ENCODE data around the gene GUCD1.
A peak's percentile ranks its signal among the peaks of the same experiment; 100 is the strongest.

The GUCD1 gene

DNA sequence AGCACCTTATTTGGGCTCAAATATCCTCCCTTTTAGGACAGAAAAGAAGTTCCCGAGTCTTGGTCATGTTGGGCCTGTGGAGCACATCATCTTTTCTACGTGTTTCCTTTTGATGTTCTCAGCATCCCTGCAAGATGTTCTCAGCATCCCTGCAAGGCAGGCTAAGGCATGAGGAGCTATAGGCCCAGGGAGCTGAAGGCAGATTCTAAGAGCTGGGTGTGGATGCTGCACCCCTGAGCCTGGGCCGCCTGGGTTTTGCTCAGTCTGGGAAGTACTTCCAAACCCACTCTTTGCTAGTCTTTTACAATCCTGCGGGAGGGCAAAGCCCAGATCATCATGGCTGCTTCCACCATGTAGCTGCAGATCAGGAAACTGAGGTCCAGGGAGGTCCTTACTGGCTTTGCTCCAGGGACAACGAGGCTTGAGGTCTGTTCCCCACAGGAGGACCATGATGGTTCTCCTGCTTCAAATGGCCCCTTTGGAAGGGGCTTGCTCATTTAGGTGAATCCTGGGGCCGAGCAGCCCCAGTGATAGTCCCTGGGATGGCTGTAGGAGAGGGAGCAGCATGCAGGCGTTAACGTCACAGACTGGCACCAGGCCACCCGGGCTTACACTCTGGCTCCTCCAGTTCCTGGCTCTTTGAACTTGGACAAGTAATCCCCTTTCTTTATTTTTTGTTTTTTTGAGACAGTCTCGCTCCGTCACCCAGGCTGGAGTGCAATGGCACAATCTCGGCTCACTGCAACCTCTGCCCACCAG is 27.3 kb upstream of the GUCD1 start:
- POLR2A ChIA-PET, result no interaction called here
- peaks cover 20% of the 10 kb centered on the region for H3K4me1 ChIP-seq (ENCODE audit: control insufficient read depth, insufficient read depth, low read length)
- H3K9me3 ChIP-seq (ENCODE audit: control insufficient read depth, insufficient read depth, low read depth, low read length), result no peaks in the 10 kb centered on the region
- H3K4me3 ChIP-seq (ENCODE audit: low read depth, low read length), result no peak overlapping the region
- no peak for TF ChIP-seq ZNF133 (tag by site-specific recombination; IDR thresholded peaks at IDR 0.05)
- peak; percentile 42; the same call in 1 of the 2 replicates for TF ChIP-seq ZBTB17 (tag by site-specific recombination; IDR thresholded peaks at IDR 0.05)
- peaks cover 0 to 17% of the 10 kb centered on the region in 2 experiments; a peak in 2 of 3 replicates for H3K36me3 ChIP-seq (ENCODE audit: control insufficient read depth in 2 of 2, insufficient read depth in 1 of 2, low read length in 2 of 2)
- CTCF ChIA-PET, result no interaction called here
- no peak overlapping the region for H3K27ac ChIP-seq (ENCODE audit: extremely low read depth, low read depth, low read length)

DNA sequence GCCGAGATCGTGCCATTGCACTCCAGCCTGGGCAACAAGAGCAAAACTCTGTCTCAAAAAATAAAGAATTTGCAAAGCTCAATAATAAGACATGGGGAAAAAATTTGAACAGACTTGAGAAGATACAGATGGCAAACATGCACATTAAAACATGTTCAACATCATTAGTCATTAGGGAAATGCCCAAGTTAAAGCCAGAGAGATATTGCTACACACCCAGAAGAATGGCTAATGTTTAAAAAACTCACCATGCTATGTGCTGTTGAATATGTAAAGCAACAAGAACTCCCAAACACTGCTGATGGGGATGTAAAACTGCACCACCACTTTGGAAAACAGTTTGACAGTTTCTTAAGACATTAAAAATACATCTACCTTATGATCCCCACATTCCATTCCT is 25.3 kb upstream of the GUCD1 start:
- H3K27ac ChIP-seq (ENCODE audit: extremely low read depth, low read depth, low read length), result no peak overlapping the region
- no peaks in the 10 kb centered on the region for H3K9me3 ChIP-seq (ENCODE audit: control insufficient read depth, insufficient read depth, low read depth, low read length)
- peaks cover 8% of the 10 kb centered on the region in 2 experiments; a peak in 2 of 3 replicates for H3K36me3 ChIP-seq (ENCODE audit: control insufficient read depth in 2 of 2, insufficient read depth in 1 of 2, low read length in 2 of 2)
- CTCF ChIA-PET, result interaction anchor here (0.7 kb wide), 2 partner anchors 10 to 27 kb away, joined by 3 read pairs; no protein-coding TSS in a partner anchor
- H3K4me3 ChIP-seq (ENCODE audit: low read depth, low read length), result no peak overlapping the region
- peak; percentile 30; the same call in 1 of the 2 replicates for TF ChIP-seq PRDM4 (tag by site-specific recombination; IDR thresholded peaks at IDR 0.05)
- TF ChIP-seq GLI2 (tag by site-specific recombination; IDR thresholded peaks at IDR 0.05; ENCODE audit: borderline replicate concordance, low read depth), result no peak
- TF ChIP-seq PRDM6 (tag by site-specific recombination; IDR thresholded peaks at IDR 0.05), result peak; percentile 58; the same call in 1 of the 2 replicates
- POLR2A ChIA-PET, result no interaction called here
- peaks cover 20% of the 10 kb centered on the region for H3K4me1 ChIP-seq (ENCODE audit: control insufficient read depth, insufficient read depth, low read length)

- Histone ChIP-seq H3K4me1 (ENCODE audit: control insufficient read depth, insufficient read depth, low read length) (peaks cover 15% of the 10 kb centered on the region), H3K36me3 (ENCODE audit: control insufficient read depth in 2 of 2, insufficient read depth in 1 of 2, low read length in 2 of 2) (peaks cover 17 to 19% of the 10 kb centered on the region in 2 experiments; a peak in 2 of 3 replicates), H3K9me3 (ENCODE audit: control insufficient read depth, insufficient read depth, low read depth, low read length) (no peaks in the 10 kb centered on the region), H3K4me3 (ENCODE audit: low read depth, low read length) (no peak overlapping the region), H3K27ac (ENCODE audit: extremely low read depth, low read depth, low read length) (0 out of 2 replicates have a peak overlapping the region, but pooled peaks have one; percentile 39)
- ChIA-PET POLR2A (interaction anchor here (2.0 kb wide), 1 partner anchor 24 kb away, joined by 4 read pairs; the partner anchor contains the start of gene GUCD1), CTCF (interaction anchor here (0.7 kb wide), 1 partner anchor 57 kb away, joined by 3 read pairs; no protein-coding TSS in a partner anchor)
- TF ChIP-seq IKZF3 (tag by site-specific recombination; IDR thresholded peaks at IDR 0.05), result no peak
- TF ChIP-seq ZNF473 (tag by site-specific recombination; IDR thresholded peaks at IDR 0.05), result no peak
- no peak for TF ChIP-seq ZNF776 (tag by site-specific recombination; IDR thresholded peaks at IDR 0.05; ENCODE audit: borderline replicate concordance)
- TF ChIP-seq SETDB1 (IDR thresholded peaks at IDR 0.05; ENCODE audit: insufficient read length, low read length), result no peak
- TF ChIP-seq FEZF1 (tag by site-specific recombination; IDR thresholded peaks at IDR 0.05), result 0 out of 2 replicates have a peak, but pooled peaks have one; percentile 1
- TF ChIP-seq, protein P1, sequence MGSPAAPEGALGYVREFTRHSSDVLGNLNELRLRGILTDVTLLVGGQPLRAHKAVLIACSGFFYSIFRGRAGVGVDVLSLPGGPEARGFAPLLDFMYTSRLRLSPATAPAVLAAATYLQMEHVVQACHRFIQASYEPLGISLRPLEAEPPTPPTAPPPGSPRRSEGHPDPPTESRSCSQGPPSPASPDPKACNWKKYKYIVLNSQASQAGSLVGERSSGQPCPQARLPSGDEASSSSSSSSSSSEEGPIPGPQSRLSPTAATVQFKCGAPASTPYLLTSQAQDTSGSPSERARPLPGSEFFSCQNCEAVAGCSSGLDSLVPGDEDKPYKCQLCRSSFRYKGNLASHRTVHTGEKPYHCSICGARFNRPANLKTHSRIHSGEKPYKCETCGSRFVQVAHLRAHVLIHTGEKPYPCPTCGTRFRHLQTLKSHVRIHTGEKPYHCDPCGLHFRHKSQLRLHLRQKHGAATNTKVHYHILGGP (tag by site-specific recombination; IDR thresholded peaks at IDR 0.05), result no peak; the same call in 1 of the 2 replicates
- no peak for TF ChIP-seq ZNF555 (tag by site-specific recombination; conservative IDR thresholded peaks at IDR 0.05)
- TF ChIP-seq, protein P2, sequence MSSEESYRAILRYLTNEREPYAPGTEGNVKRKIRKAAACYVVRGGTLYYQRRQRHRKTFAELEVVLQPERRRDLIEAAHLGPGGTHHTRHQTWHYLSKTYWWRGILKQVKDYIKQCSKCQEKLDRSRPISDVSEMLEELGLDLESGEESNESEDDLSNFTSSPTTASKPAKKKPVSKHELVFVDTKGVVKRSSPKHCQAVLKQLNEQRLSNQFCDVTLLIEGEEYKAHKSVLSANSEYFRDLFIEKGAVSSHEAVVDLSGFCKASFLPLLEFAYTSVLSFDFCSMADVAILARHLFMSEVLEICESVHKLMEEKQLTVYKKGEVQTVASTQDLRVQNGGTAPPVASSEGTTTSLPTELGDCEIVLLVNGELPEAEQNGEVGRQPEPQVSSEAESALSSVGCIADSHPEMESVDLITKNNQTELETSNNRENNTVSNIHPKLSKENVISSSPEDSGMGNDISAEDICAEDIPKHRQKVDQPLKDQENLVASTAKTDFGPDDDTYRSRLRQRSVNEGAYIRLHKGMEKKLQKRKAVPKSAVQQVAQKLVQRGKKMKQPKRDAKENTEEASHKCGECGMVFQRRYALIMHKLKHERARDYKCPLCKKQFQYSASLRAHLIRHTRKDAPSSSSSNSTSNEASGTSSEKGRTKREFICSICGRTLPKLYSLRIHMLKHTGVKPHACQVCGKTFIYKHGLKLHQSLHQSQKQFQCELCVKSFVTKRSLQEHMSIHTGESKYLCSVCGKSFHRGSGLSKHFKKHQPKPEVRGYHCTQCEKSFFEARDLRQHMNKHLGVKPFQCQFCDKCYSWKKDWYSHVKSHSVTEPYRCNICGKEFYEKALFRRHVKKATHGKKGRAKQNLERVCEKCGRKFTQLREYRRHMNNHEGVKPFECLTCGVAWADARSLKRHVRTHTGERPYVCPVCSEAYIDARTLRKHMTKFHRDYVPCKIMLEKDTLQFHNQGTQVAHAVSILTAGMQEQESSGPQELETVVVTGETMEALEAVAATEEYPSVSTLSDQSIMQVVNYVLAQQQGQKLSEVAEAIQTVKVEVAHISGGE (tag by site-specific recombination; conservative IDR thresholded peaks at IDR 0.05; ENCODE audit: low read depth), result no peak
- no peak for TF ChIP-seq ZBTB10 (tag by site-specific recombination; IDR thresholded peaks at IDR 0.05)
- TF ChIP-seq ZNF423 (tag by site-specific recombination; IDR thresholded peaks at IDR 0.05), result no peak
- no peak for TF ChIP-seq SALL2 (tag by site-specific recombination; IDR thresholded peaks at IDR 0.05; ENCODE audit: borderline replicate concordance)
Observed at GRCh38 chr22:24579258-24579601, 24.3 kb upstream of the GUCD1 start.
